Central memory CD8-positive, alpha-beta T cell (primary cell): Measurements from ENCODE around the gene WASHC2A.
A peak's percentile ranks its signal among the peaks of the same experiment; 100 is the strongest.
"Not testable (repeated sequence)": the region's sequence is repeated elsewhere in the genome, so short reads cannot be mapped to it uniquely, and the experiment has no call there.

ENCODE experiments used
- ATAC-seq: fragments of 150-1000 bp; cut with Tn5 transposase; replicated peaks from 2 replicates; pipeline ENCODE4 v1.10.0; 2022; ENCODE audit warnings: mild to moderate bottlenecking, moderate FRiP score, moderate number of reproducible peaks; ENCODE audit not compliant: poor library complexity, severe bottlenecking; ENCODE audit errors: extremely low read depth
- DNase-seq, 2 donors: peaks; one replicate each; pipeline ENCODE4 v3.0.0; 2021; ENCODE audit warnings: low spot score in 2 of 2
- H3K27ac Mint-ChIP-seq: one replicate; pipeline ENCODE4 v1.8.0; 2022; ENCODE audit warnings: low read depth, mild to moderate bottlenecking, moderate library complexity, mixed read lengths
- H3K27me3 Mint-ChIP-seq: one replicate; pipeline ENCODE4 v1.8.0; 2022; ENCODE audit warnings: mixed read lengths
- H3K36me3 Mint-ChIP-seq: one replicate; pipeline ENCODE4 v1.8.0; 2022; ENCODE audit warnings: mild to moderate bottlenecking, moderate library complexity, mixed read lengths; ENCODE audit not compliant: insufficient read depth
- H3K4me1 Mint-ChIP-seq: one replicate; pipeline ENCODE4 v1.8.0; 2022; ENCODE audit warnings: mixed read lengths
- H3K4me3 Mint-ChIP-seq: one replicate; pipeline ENCODE4 v1.8.0; 2022; ENCODE audit warnings: mild to moderate bottlenecking, moderate library complexity, mixed read lengths
- H3K9me3 Mint-ChIP-seq: one replicate; pipeline ENCODE4 v1.8.0; 2022; ENCODE audit warnings: mixed read lengths

Gene WASHC2A

DNA sequence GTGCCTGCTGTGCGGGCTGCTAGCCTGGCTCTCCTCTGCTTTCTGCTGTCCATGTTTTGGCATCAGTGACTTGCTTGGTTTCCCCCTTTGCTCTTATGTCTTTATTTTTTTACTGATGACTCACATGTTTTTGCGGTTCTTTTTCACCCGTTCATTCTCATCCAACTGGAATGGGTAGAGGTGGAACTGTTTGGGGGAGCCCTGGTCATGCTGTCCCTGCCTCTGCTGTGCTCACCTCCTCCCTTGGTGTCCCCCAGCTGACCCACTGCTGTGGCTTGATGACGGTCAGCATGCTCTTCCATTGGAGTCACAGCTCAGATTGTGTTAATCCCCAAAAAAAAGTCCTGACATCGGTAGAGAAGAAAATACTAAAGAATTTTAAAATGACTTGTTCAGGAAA is 26.9 kb downstream of the WASHC2A start:
- H3K9me3 Mint-ChIP-seq, H3K27ac Mint-ChIP-seq, H3K4me1 Mint-ChIP-seq, H3K27me3 Mint-ChIP-seq, DNase-seq, H3K4me3 Mint-ChIP-seq, ATAC-seq: not testable (repeated sequence)
- H3K36me3 Mint-ChIP-seq, result peaks cover 20% of the 10 kb centered on the region

DNA sequence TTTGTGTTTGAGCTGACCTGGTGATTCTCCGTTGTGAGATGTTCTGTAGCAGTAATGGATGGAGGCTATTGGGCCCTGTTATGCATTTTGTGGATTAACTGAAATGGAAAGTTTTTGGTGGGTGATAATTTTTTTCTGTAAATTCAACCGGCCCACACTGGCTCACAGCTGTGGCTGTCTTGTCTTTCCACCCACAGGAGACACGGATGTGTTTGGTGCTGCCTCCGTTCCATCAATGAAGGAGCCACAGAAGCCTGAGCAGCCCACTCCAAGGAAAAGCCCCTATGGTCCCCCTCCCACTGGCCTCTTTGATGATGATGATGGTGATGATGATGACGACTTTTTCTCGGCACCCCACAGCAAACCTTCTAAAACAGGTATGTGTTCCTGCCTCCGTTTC is 27.6 kb downstream of the WASHC2A start:
- not testable (repeated sequence) for H3K9me3 Mint-ChIP-seq, H3K4me3 Mint-ChIP-seq, DNase-seq, ATAC-seq, H3K27ac Mint-ChIP-seq, H3K4me1 Mint-ChIP-seq, H3K27me3 Mint-ChIP-seq
- H3K36me3 Mint-ChIP-seq, result peaks cover 23% of the 10 kb centered on the region

DNA sequence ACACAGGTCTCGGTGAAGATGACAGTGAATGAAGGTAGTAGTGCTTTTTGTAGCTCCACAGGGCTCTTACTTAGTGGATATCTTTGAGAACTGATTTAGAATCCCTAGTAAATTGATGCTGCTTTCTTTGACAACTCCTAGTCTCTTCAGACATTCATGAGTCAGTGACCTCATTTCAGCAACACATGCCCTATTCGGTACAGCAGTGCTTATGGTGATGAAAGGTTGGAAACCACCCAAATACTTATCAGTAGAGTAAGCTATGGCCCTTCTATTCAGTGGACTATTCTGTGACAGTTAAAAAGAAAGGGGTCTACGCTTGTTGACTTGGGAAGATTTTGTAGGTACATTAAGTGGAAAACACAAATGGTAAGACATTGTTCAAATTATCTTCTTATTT is 29.0 kb downstream of the WASHC2A start:
- peaks cover 29% of the 10 kb centered on the region for H3K36me3 Mint-ChIP-seq
- not testable (repeated sequence) for H3K27ac Mint-ChIP-seq, H3K4me1 Mint-ChIP-seq, H3K27me3 Mint-ChIP-seq, H3K4me3 Mint-ChIP-seq, DNase-seq, ATAC-seq, H3K9me3 Mint-ChIP-seq

DNA sequence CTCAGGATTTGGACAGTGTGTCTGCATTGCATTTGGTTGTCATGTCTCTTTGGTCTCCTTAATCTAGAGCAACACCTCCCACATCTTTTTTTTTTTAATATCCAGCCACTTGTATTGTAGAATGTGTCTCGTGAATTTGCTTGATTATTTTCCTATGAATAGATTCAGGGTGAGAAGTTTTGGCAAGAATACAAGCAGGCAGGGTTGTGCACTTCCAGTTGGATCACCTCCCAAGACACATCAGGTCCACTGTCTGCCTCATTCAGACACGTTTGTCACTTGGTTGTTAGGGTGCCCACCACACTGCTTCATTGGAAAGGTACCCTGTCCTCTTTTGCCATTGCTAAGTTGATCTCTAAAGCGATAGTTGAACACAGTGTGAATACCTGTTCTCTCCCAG is 30.9 kb downstream of the WASHC2A start:
- H3K4me1 Mint-ChIP-seq, H3K9me3 Mint-ChIP-seq, DNase-seq, H3K27ac Mint-ChIP-seq, H3K4me3 Mint-ChIP-seq, ATAC-seq, H3K27me3 Mint-ChIP-seq: not testable (repeated sequence)
- peaks cover 29% of the 10 kb centered on the region for H3K36me3 Mint-ChIP-seq

DNA sequence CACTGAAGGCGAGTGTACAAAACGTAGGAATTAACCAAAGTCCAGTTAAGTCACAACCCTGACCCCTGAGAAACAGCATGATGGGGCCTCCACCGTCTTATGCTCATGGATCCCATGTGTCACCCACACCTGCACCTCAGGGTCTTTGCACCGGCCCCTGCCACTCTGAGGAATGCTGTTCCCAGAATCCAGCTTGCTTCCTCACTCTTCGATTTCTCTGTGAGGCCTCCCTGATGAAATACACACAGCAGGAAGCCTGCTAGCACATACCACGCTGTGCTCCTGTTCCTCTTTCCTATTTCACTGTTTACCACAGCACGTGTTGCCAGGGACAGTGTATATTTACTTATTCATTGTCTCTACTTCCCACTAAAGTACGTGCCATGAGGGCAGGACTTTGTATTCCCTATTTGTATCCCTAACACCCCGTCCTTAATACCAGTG is 33.4 kb downstream of the WASHC2A start:
- H3K4me3 Mint-ChIP-seq, H3K9me3 Mint-ChIP-seq, ATAC-seq, H3K4me1 Mint-ChIP-seq, H3K27me3 Mint-ChIP-seq, H3K27ac Mint-ChIP-seq, DNase-seq: not testable (repeated sequence)
- peaks cover 27% of the 10 kb centered on the region for H3K36me3 Mint-ChIP-seq

DNA sequence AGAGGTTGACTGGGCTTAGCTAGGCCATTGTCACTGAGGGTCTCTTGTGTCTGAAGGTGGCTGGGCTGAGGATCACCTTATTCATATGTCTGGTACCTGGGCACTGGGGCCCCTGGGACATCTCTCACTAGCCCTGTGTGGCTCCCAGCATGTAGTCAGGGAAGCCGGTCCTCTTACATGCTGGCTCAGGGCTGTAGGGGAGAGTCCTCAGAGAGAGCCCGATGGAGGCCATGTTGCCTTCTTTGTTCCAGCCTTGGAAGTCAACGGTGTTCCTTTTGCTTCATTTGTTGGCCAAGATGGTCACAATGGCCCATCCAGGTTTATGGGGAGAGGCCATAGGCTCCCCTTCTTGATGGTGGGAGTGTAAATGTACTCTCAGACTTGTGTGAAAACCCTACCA is 34.0 kb downstream of the WASHC2A start:
- H3K27me3 Mint-ChIP-seq, ATAC-seq, H3K9me3 Mint-ChIP-seq, DNase-seq, H3K4me3 Mint-ChIP-seq, H3K4me1 Mint-ChIP-seq, H3K27ac Mint-ChIP-seq: not testable (repeated sequence)
- H3K36me3 Mint-ChIP-seq, result peaks cover 27% of the 10 kb centered on the region

DNA sequence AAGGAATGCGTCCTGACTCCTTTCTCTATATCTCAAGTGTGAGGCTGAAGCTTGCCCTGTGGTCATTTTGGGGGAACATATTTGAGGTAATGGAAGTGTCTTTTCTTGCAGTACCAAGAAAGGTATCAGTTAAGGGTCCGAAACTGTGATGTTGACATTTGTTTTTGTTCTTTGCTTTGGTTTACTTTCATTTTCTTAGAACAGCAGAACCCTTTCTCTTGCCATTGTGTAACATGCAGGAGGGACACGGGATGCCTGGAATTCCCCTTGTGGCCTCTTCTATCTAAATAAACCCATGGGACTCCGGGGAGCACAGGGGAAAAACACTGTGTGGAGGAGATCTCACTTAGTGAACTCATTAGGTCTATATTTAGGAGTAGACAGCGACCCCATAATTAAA is 34.5 kb downstream of the WASHC2A start:
- DNase-seq, H3K27me3 Mint-ChIP-seq, H3K4me1 Mint-ChIP-seq, H3K4me3 Mint-ChIP-seq, H3K9me3 Mint-ChIP-seq, ATAC-seq, H3K27ac Mint-ChIP-seq: not testable (repeated sequence)
- H3K36me3 Mint-ChIP-seq, result peaks cover 28% of the 10 kb centered on the region

DNA sequence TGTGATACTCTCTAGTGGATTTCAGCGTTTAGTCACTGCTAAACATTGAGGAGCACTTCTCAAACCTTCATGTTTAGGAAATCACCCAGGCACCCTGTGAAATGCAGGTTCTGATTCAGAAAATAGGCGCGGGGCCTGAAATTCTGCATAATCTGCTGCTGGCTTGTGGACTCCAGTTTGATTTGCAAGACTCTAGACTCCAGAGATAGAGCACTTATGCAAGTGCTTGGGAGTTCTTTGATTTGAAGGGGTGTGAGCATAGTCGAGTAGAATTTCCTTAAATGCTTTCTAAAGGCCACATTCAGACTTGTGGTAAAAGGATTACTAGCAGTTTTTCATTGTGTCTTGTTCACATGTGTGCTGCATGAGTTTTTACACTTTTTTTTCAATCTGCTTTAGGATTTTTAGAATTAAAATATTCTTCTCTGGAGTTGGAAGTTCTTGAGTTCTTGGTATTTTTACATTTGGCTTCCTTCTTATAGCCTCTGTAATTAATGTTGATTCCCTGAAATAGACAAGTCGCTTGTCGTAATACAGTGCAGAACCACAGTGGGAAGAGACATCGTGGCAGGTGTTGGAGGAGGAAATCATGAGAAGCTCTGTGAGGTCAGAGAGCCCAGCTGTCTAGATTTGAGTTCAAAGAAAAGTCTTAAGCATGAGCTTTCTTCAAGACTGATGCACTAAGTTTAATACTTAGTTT is 41.4 kb downstream of the WASHC2A start:
- not testable (repeated sequence) for H3K27me3 Mint-ChIP-seq, H3K4me1 Mint-ChIP-seq, H3K9me3 Mint-ChIP-seq, DNase-seq, H3K27ac Mint-ChIP-seq, H3K4me3 Mint-ChIP-seq, ATAC-seq
- H3K36me3 Mint-ChIP-seq, result peaks cover 17% of the 10 kb centered on the region

DNA sequence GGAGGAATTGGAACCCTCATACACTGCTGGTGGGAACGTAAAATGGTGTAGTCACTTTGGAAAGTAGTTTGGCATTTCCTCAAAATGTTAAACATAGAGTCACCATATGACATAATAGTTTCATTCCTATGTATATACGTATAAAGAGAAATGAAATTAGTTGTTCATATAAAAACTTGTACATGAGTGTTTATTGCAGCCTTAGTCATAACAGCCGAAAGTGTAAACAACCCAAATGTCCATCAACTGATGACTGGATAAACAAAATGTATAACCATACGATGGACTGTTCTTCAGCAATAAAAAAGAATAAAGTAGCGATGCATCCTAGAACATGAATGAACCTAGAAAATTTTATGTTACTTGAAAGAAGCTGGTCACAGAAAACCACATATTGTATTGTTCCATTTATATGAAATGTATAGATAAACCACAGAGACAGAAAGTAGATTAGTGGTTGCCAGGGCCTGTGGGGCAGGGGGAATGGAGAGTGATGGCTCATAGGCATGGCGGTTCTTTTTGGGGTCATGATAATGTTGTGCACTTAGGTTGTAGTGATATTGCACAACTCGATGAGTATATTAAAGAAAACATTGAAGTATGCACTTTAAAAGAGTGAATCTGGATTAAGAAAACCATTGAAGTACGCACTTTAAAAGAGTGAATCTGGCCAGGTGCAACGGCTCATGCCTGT is 44.8 kb downstream of the WASHC2A start:
- ATAC-seq, H3K9me3 Mint-ChIP-seq, H3K4me3 Mint-ChIP-seq, H3K27ac Mint-ChIP-seq, DNase-seq, H3K27me3 Mint-ChIP-seq, H3K4me1 Mint-ChIP-seq: not testable (repeated sequence)
- H3K36me3 Mint-ChIP-seq, result peaks cover 16% of the 10 kb centered on the region

DNA sequence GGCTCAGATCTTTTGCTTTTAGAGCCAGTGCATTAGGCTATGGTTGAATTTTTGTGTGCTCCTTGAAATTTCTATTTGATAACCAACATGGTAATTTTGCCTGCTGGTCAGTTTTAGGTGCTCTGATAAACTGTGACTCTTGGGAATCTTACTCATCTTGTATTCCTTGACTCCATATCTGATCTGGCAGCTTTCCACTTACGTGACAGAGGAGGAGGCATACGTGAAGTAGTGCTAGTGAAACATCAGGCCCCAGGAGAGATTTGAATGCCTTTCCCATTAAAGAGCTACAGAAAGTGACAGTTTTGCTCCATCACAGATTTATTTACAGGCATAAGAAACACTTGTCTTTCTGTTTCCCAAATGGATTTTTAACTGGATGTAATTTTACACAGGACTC is 59.0 kb downstream of the WASHC2A start:
- peaks cover 39% of the 10 kb centered on the region for H3K36me3 Mint-ChIP-seq
- not testable (repeated sequence) for DNase-seq, H3K27me3 Mint-ChIP-seq, H3K27ac Mint-ChIP-seq, H3K9me3 Mint-ChIP-seq, H3K4me3 Mint-ChIP-seq, ATAC-seq, H3K4me1 Mint-ChIP-seq

DNA sequence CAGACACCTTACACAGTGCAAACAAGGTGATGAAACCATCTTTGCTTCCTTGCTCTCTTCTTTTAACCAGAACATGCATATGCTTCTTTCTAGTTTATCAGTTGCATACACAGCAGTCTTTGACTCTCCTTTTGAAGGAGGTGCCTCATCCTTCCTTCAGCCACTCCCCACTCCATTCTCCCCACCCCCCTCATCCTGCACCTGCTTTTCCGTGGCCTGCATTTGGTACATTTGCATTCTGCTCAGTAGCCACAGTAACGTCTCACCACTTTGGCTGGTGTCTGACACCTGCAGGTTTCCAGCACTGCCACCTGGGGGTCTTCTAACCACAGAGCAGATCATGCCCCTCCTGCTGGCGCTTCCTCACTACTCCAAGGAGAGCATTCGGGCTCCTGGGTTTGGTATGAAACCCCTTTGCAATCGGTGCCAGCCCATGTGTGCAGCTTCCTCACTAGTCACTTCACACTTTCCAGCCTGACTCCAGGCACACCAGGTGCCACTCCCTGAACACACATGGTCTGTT is 60.1 kb downstream of the WASHC2A start:
- not testable (repeated sequence) for H3K4me1 Mint-ChIP-seq, H3K9me3 Mint-ChIP-seq, H3K4me3 Mint-ChIP-seq, ATAC-seq, DNase-seq, H3K27me3 Mint-ChIP-seq
- H3K36me3 Mint-ChIP-seq, result peaks cover 42% of the 10 kb centered on the region
- peak overlapping the region; percentile 70 for H3K27ac Mint-ChIP-seq

DNA sequence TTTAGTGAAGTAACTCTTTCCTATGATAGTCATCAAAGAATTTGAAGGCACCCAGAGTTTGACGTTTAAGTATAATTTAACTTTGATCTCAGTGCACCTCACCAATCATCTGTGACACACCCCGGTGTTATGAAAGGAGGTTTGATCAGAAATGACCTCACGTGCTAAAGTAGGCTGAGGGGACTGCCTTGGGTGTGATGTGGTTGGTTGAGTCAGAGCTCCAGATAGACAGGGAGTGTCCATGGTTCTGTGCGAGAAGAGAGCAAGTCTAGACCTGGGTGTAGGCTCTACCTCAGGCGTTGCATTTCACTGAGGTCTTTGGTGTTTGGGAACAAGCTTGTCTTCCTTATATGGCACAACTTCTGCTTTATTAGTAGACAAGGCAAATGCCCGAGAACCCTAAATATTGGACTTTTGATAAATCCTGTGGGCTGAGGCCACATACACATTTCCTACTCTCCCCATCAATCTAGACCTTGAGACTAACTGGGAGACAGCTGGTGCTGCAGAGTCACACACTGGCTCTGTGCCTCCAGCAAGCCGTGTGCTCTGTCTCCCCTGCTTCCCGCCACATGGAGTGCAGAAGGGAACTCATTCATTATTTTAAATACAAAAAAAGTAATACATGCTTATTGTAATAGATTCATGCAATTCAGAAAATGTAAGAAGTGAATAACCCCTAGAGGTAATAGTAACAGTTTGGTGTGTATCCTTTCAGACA is 63.7 kb downstream of the WASHC2A start:
- H3K27me3 Mint-ChIP-seq, H3K4me3 Mint-ChIP-seq, H3K9me3 Mint-ChIP-seq, DNase-seq, H3K27ac Mint-ChIP-seq, H3K4me1 Mint-ChIP-seq: not testable (repeated sequence)
- peaks cover 39% of the 10 kb centered on the region for H3K36me3 Mint-ChIP-seq
- ATAC-seq, result peak; percentile 19
